ENCODE results near the gene DCHS1. TPM values are rescaled to one million over a fixed set of nuclear protein-coding genes. Genes with fewer than 3 reads are reported as not detected.

Gene DCHS1
- total and polyA plus RNA-seq, 2 experiments from 2014 or later: 16.0 to 60.2 TPM

GRCh38 chr11:6606471-6607189 is 49.0 kb downstream of the DCHS1 start:
- TF ChIP-seq CTCF (IDR thresholded peaks at IDR 0.05; ENCODE audit: low read depth, low read length): no peak
- no peaks in the 10 kb centered on the region for H3K9me3 ChIP-seq (ENCODE audit: low read depth)
- H3K4me3 ChIP-seq: no peak overlapping the region
- no peaks in the 10 kb centered on the region for H3K27me3 ChIP-seq
- peak overlapping the region; percentile 99 for H3K27ac ChIP-seq
- H3K36me3 ChIP-seq: peaks cover 34% of the 10 kb centered on the region
- peak; percentile 96 for DNase-seq (ENCODE audit: low read depth in 1 of 2, low spot score in 1 of 2)
- peaks cover 31% of the 10 kb centered on the region for H3K4me1 ChIP-seq (ENCODE audit: low read depth)

GRCh38 chr11:6604790-6605189 is 50.8 kb downstream of the DCHS1 start:
- DNase-seq (ENCODE audit: low read depth in 1 of 2, low spot score in 1 of 2): no peak
- TF ChIP-seq CTCF (IDR thresholded peaks at IDR 0.05; ENCODE audit: low read depth, low read length): no peak
- Histone ChIP-seq H3K27me3 (no peaks in the 10 kb centered on the region), H3K36me3 (peaks cover 35% of the 10 kb centered on the region), H3K27ac (peak overlapping the region; percentile 99), H3K4me1 (ENCODE audit: low read depth) (peaks cover 31% of the 10 kb centered on the region), H3K4me3 (peak overlapping the region; percentile 63), H3K9me3 (ENCODE audit: low read depth) (no peaks in the 10 kb centered on the region)

- Histone ChIP-seq H3K9me3 (ENCODE audit: low read depth) (no peaks in the 10 kb centered on the region), H3K36me3 (peaks cover 34% of the 10 kb centered on the region), H3K4me1 (ENCODE audit: low read depth) (peaks cover 31% of the 10 kb centered on the region), H3K27me3 (no peaks in the 10 kb centered on the region), H3K27ac (peak overlapping the region; percentile 99), H3K4me3 (peak overlapping the region; percentile 63)
- peak; percentile 25 for TF ChIP-seq CTCF (IDR thresholded peaks at IDR 0.05; ENCODE audit: low read depth, low read length)
- peak; percentile 76 to 82 for DNase-seq (ENCODE audit: low read depth in 1 of 2, low spot score in 1 of 2)
These were observed 51.5 kb downstream of the DCHS1 start for GRCh38 chr11:6604081-6604626.

GRCh38 chr11:6603287-6604080 is 52.1 kb downstream of the DCHS1 start, which contains the start of the genes ILK and RRP8:
ILK (plus strand) TSS chr11:6603774; CDS start chr11:6604272, 498 bp downstream.
RRP8 (minus strand) TSS chr11:6603616; CDS start chr11:6603502, 114 bp downstream.
- no peak for TF ChIP-seq CTCF (IDR thresholded peaks at IDR 0.05; ENCODE audit: low read depth, low read length)
- peaks cover 34% of the 10 kb centered on the region for H3K4me1 ChIP-seq (ENCODE audit: low read depth)
- peak; percentile 93 to 96 for DNase-seq (ENCODE audit: low read depth in 1 of 2, low spot score in 1 of 2)
- H3K27ac ChIP-seq: peak within 1 kb of the TSS; percentile 99
- H3K9me3 ChIP-seq (ENCODE audit: low read depth): no peaks in the 10 kb centered on the region
- peak within 1 kb of the TSS; percentile 63 for H3K4me3 ChIP-seq
- peaks cover 28% of the 10 kb centered on the region for H3K36me3 ChIP-seq
- no peaks in the 10 kb centered on the region for H3K27me3 ChIP-seq

GRCh38 chr11:6602096-6602940 is 53.3 kb downstream of the DCHS1 start:
- Histone ChIP-seq H3K9me3 (ENCODE audit: low read depth) (no peaks in the 10 kb centered on the region), H3K36me3 (peaks cover 21% of the 10 kb centered on the region), H3K4me3 (peak overlapping the region; percentile 63), H3K27me3 (no peaks in the 10 kb centered on the region), H3K27ac (peak overlapping the region; percentile 99), H3K4me1 (ENCODE audit: low read depth) (peaks cover 37% of the 10 kb centered on the region)
- no peak for TF ChIP-seq CTCF (IDR thresholded peaks at IDR 0.05; ENCODE audit: low read depth, low read length)
- DNase-seq (ENCODE audit: low read depth in 1 of 2, low spot score in 1 of 2): no peak

Data from cardiac muscle cell (in vitro differentiated cells and primary cell).